Lung (tissue), 12 donors: ENCODE results near the gene HSP90B1. TPM values are rescaled to one million over a fixed set of nuclear protein-coding genes. Genes with fewer than 3 reads are reported as not detected.

Experiments used
- ATAC-seq: fragments of 200-7000 bp; cut with Tn5 transposase; one replicate; pipeline ENCODE4 v1.9.1; 2020; ENCODE audit warnings: moderate number of reproducible peaks; ENCODE audit not compliant: insufficient read depth, low FRiP score
- DNase-seq, 3 donors: peaks; one replicate each; pipeline ENCODE4 v3.0.0-alpha.2; 2013 to 2017
- H3K27ac ChIP-seq, 2 donors: one replicate each; pipeline ENCODE4 v1.5.1; 2013; ENCODE audit warnings: mild to moderate bottlenecking in 2 of 2, moderate library complexity in 2 of 2, control low read depth in 1 of 2, inconsistent platforms in 1 of 2, low read depth in 1 of 2, low read length in 1 of 2
- H3K27me3 ChIP-seq, 3 donors: one replicate each; pipeline ENCODE4 v1.5.1; 2013; ENCODE audit warnings: low read length in 2 of 3; ENCODE audit not compliant: control insufficient read depth in 3 of 3, insufficient read depth in 3 of 3
- H3K36me3 ChIP-seq, 4 donors: one replicate each; pipeline ENCODE4 v1.5.1; 2013; ENCODE audit warnings: low read length in 4 of 4, mild to moderate bottlenecking in 1 of 4, moderate library complexity in 1 of 4; ENCODE audit not compliant: control insufficient read depth in 4 of 4, insufficient read depth in 4 of 4
- H3K4me1 ChIP-seq, 5 donors: one replicate each; pipeline ENCODE4 v1.5.1; 2013; ENCODE audit warnings: low read length in 5 of 5, mild to moderate bottlenecking in 2 of 5, moderate library complexity in 1 of 5; ENCODE audit not compliant: control insufficient read depth in 5 of 5, insufficient read depth in 5 of 5
- H3K4me3 ChIP-seq: one replicate; pipeline ENCODE4 v1.5.1; 2013; ENCODE audit warnings: mild to moderate bottlenecking, control low read depth, moderate library complexity
- H3K9ac ChIP-seq, 2 donors: one replicate each; pipeline ENCODE4 v1.5.1; 2013; ENCODE audit warnings: low read length in 2 of 2, control low read depth in 1 of 2; ENCODE audit not compliant: insufficient read depth in 1 of 2
- H3K9me3 ChIP-seq, 4 donors: one replicate each; pipeline ENCODE4 v1.5.1; 2013; ENCODE audit warnings: low read length in 3 of 4, mild to moderate bottlenecking in 1 of 4, moderate library complexity in 1 of 4; ENCODE audit not compliant: control insufficient read depth in 4 of 4, insufficient read depth in 3 of 4
- CTCF ChIP-seq: IDR thresholded peaks from 2 replicates; pipeline ENCODE4 v1.5.1; 2012; ENCODE audit warnings: mild to moderate bottlenecking; ENCODE audit errors: control extremely low read depth, extremely low read depth
- WGBS, 2 donors: extraction: QIAGEN DNeasy Blood & Tissue Kit; methylation state at CpG; one replicate each; pipeline ENCODE4 v1.1.7; 2013; 5-methylcytosine and 5-hydroxymethylcytosine counted together
- polyA plus RNA-seq, 2 donors: library from polyadenylated mRNA; stranded (reverse); fragments of 200-250 nt; gene quantifications; one replicate each; pipeline ENCODE4 v1.2.1, GENCODE V29; 2013
- total RNA-seq, 2 donors: library from RNA; depleted of rRNA in 1 of 2; stranded (reverse); fragments of >200 nt in 1 of 2; gene quantifications; one replicate each; pipeline ENCODE4 v1.2.1, GENCODE V29; 2014 to 2021
- donor health status: control.
- donor health status: control.
- donor health status: Bipolar disorder and iron deficiency.
- donor health status: healthy.
- donor health status: DM: yes; HTN: yes; CAD: no.

Gene HSP90B1
- total and polyA plus RNA-seq, 4 donors = 390 to 781 (median 628) TPM

- DNase-seq (no peak), ATAC-seq (peak; percentile 27)
- H3K4me3 ChIP-seq = peak overlapping the region; percentile 88
- peaks cover 0 to 16% (median 6%) of the 10 kb centered on the region in 5 donors for H3K4me1 ChIP-seq
- peak overlapping the region; percentile 81 to 82 for H3K9ac ChIP-seq
- no peaks in the 10 kb centered on the region for H3K27me3 ChIP-seq
- TF ChIP-seq CTCF = no peak
- H3K9me3 ChIP-seq = no peaks in the 10 kb centered on the region
- peaks cover 9 to 24% (median 14%) of the 10 kb centered on the region in 4 donors for H3K36me3 ChIP-seq
- H3K27ac ChIP-seq = peak overlapping the region; percentile 91 to 92
- 1% methylated on average over 30 to 31 of the region's 31 CpGs for WGBS, 2 donors
Measured at GRCh38 chr12:103956509-103957027, 26.4 kb downstream of the HSP90B1 start.

DNA sequence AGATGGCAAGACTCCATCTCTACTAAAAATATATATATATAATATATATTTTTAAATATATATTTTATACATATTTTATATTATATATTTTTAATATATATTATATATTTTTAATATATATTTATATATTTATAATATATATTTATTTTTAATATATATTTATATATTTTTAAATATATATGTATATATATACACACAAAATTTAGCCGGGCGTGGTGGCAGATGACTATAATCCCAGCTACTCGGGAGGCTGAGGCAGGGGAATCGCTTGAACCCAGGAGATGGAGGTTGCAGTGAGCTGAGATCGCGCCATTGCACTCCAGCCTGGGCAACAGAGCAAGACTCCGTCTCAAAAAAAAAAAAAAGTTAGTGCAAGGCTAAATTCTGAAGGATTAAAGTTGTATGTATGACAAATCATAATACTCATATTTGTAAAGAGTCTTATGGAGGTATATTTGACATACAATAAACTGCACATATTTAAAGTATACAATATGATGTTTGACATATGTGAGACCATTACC, 27.7 kb downstream of the HSP90B1 start:
- Histone ChIP-seq H3K27me3 (no peaks in the 10 kb centered on the region), H3K9me3 (no peaks in the 10 kb centered on the region), H3K4me3 (no peak overlapping the region), H3K9ac (no peak overlapping the region), H3K36me3 (peaks cover 0 to 14% (median 8%) of the 10 kb centered on the region in 4 donors), H3K4me1 (peaks cover 0 to 16% (median 6%) of the 10 kb centered on the region in 5 donors), H3K27ac (peak overlapping the region; percentile 91 to 92)
- DNase-seq (no peak), ATAC-seq (no peak)
- 94 to 96% methylated on average over 7 of the region's 7 CpGs for WGBS, 2 donors
- no peak for TF ChIP-seq CTCF

DNA sequence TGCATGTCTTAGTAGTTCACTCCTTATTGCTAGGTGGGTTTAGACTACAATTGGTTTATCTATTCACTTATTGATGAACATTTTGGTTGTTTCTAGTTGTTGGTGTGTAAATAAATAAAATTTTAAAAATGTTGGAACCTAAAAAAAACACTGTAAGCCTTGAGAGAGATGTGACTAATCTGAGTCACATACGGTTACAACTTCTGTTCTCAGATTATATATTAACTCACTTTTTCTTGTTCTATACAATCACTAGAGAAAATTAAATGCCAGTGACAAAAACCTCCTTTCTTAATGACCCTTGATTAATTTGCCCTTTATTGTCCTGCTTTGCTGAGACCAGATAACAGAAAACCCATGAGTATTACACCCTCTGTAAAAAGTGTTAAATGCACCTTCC, 28.4 kb downstream of the HSP90B1 start:
- H3K36me3 ChIP-seq = peaks cover 0 to 8% (median 2%) of the 10 kb centered on the region in 4 donors
- no peak for DNase-seq

More for the DNA sequence above, 28.4 kb downstream of the HSP90B1 start:
- Histone ChIP-seq H3K9me3 (no peaks in the 10 kb centered on the region), H3K4me3 (no peak overlapping the region), H3K27ac (peak overlapping the region in 1 of 2 donors; percentile 16), H3K9ac (no peak overlapping the region), H3K4me1 (peaks cover 0 to 16% (median 6%) of the 10 kb centered on the region in 5 donors), H3K27me3 (no peaks in the 10 kb centered on the region)
- TF ChIP-seq CTCF = no peak
- WGBS, 2 donors = 71 to 72% methylated on average over 1 of the region's 1 CpG
- no peak for ATAC-seq
